ENCODE results near the gene PRPF8.

DNA sequence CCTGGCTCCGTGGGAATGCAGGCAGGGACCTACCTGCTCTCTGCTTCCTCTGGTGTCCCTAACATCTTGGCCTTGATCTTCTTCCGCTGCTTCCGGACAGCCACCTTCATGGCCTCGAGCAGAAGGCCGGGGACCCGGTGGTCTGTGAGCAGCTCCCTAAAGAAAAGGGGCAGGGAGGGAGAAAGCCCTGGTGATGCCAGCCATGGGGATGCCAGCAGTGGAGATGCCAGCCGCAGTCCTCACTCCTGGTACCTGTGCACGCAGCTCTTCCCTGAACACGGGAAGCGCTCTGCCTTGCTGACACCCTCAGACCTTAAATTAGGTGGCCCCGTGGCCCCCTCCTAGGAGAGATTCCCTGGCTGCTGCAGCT lies 36.9 kb downstream of the PRPF8 start:
- TF ChIP-seq, protein P1, sequence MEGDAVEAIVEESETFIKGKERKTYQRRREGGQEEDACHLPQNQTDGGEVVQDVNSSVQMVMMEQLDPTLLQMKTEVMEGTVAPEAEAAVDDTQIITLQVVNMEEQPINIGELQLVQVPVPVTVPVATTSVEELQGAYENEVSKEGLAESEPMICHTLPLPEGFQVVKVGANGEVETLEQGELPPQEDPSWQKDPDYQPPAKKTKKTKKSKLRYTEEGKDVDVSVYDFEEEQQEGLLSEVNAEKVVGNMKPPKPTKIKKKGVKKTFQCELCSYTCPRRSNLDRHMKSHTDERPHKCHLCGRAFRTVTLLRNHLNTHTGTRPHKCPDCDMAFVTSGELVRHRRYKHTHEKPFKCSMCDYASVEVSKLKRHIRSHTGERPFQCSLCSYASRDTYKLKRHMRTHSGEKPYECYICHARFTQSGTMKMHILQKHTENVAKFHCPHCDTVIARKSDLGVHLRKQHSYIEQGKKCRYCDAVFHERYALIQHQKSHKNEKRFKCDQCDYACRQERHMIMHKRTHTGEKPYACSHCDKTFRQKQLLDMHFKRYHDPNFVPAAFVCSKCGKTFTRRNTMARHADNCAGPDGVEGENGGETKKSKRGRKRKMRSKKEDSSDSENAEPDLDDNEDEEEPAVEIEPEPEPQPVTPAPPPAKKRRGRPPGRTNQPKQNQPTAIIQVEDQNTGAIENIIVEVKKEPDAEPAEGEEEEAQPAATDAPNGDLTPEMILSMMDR (IDR thresholded peaks at IDR 0.05), result no peak
- no peak for TF ChIP-seq POLR2A (IDR thresholded peaks at IDR 0.05)
